Endothelial cell of umbilical vein (primary cell): ENCODE measurements around the gene RPL39. TPM values are rescaled to one million over a fixed set of nuclear protein-coding genes. Genes with fewer than 3 reads are reported as not detected.
A peak's percentile ranks its signal among the peaks of the same experiment; 100 is the strongest.

ENCODE experiments used
- Bru-seq: library from RNA; stranded (reverse); fragments of 400-500 nt; gene quantifications from one replicate; lab custom pipeline; 2021; lab: Mats Ljungman, UMichigan
- BruChase-seq, 2 experiments: library from RNA; stranded (reverse); fragments of 400-500 nt; gene quantifications; one replicate each; lab custom pipeline; 2021; lab: Mats Ljungman, UMichigan
- BruUV-seq: library from RNA; stranded (reverse); fragments of 400-500 nt; replicated peaks from 2 replicates; lab custom pipeline; 2021; lab: Mats Ljungman, UMichigan
- CTCF ChIA-PET: fragments of 300-600, 350-600 bp; sonication (Branson Sonifier 250); formaldehyde crosslinking; loops from one replicate; lab custom pipeline; 2021; ENCODE audit warnings: antibody characterized with exemption, inconsistent platforms; lab: Charles Lee
- POLR2A ChIA-PET: fragments of 300-600, 350-600 bp; sonication (Branson Sonifier 250); formaldehyde crosslinking; loops from one replicate; lab custom pipeline; 2021; ENCODE audit warnings: antibody characterized with exemption, inconsistent platforms; lab: Charles Lee
- DNase-seq: peaks from one replicate; pipeline ENCODE4 v3.0.0-alpha.2; 2011; ENCODE audit warnings: low read depth, low spot score
- FAIRE-seq: peaks from 2 replicates; lab custom pipeline; 2011; peaks lifted over from hg19 to GRCh38; lab: Jason Lieb, UNC
- H2AFZ ChIP-seq: 2 replicates; pipeline ENCODE4 v1.6.0; 2012; ENCODE audit warnings: low read depth, low read length, control low read depth, inconsistent platforms
- H3K27ac ChIP-seq: 2 replicates; pipeline ENCODE4 v1.5.1; 2011; ENCODE audit warnings: low read depth, mild to moderate bottlenecking, control low read depth, low read length, moderate library complexity; ENCODE audit not compliant: insufficient read depth
- H3K27me3 ChIP-seq, 2 experiments: 2 replicates each; pipeline versions ENCODE4 v1.6.0 to v1.6.1; 2011; ENCODE audit warnings: low read length in 2 of 2, mixed read lengths in 1 of 2; ENCODE audit not compliant: control insufficient read depth in 2 of 2, insufficient read depth in 2 of 2
- H3K36me3 ChIP-seq, 2 experiments: 2 replicates in 1 of 2; 3 replicates in 1 of 2; pipeline ENCODE4 v1.5.1; 2011; ENCODE audit warnings: low read length in 2 of 2, mild to moderate bottlenecking in 1 of 2, moderate library complexity in 1 of 2; ENCODE audit not compliant: control insufficient read depth in 2 of 2, insufficient read depth in 2 of 2; ENCODE audit errors: extremely low read depth in 1 of 2
- H3K4me1 ChIP-seq: 3 replicates; pipeline ENCODE4 v1.5.1; 2011; ENCODE audit warnings: mild to moderate bottlenecking, low read length; ENCODE audit not compliant: control insufficient read depth, insufficient read depth; ENCODE audit errors: extremely low read depth
- H3K4me2 ChIP-seq: 2 replicates; pipeline ENCODE4 v1.6.1; 2011; ENCODE audit warnings: low read length, control low read depth, mixed read lengths; ENCODE audit not compliant: insufficient read depth
- H3K4me3 ChIP-seq, 3 experiments: fragments of 200-600 bp in 1 of 3; sonication (generic), shearing (Covaris generic) in 1 of 3; replicated peaks in 1 of 3; 2 replicates each; pipeline ENCODE4 v1.5.1; 2011 to 2016; ENCODE audit warnings: control low read depth in 3 of 3, low read length in 3 of 3, mild to moderate bottlenecking in 2 of 3, inconsistent platforms in 1 of 3, low read depth in 1 of 3, moderate library complexity in 1 of 3; ENCODE audit not compliant: insufficient read depth in 1 of 3
- H3K79me2 ChIP-seq: 2 replicates; pipeline ENCODE4 v1.6.0; 2012; ENCODE audit warnings: low read length, inconsistent platforms; ENCODE audit not compliant: control insufficient read depth, insufficient read depth
- H3K9ac ChIP-seq: replicated peaks from 2 replicates; pipeline ENCODE3; 2011; ENCODE audit warnings: low read length, control low read depth; ENCODE audit not compliant: insufficient read depth; ENCODE audit errors: extremely low read depth
- H3K9me1 ChIP-seq: replicated peaks from 3 replicates; pipeline ENCODE4 v1.6.0; 2011; ENCODE audit warnings: mild to moderate bottlenecking, low read length; ENCODE audit not compliant: control insufficient read depth, insufficient read depth; ENCODE audit errors: extremely low read depth
- H3K9me3 ChIP-seq: replicated peaks from 2 replicates; pipeline ENCODE4 v1.5.1; 2012; ENCODE audit warnings: low read length, inconsistent platforms; ENCODE audit not compliant: control insufficient read depth, insufficient read depth
- H4K20me1 ChIP-seq: replicated peaks from 2 replicates; pipeline ENCODE3; 2011; ENCODE audit warnings: mild to moderate bottlenecking, low read length; ENCODE audit not compliant: control insufficient read depth, insufficient read depth; ENCODE audit errors: extremely low read depth
- JUN ChIP-seq: IDR thresholded peaks from 2 replicates; pipeline ENCODE4 v1.6.1; 2011; ENCODE audit warnings: borderline replicate concordance, low read depth; ENCODE audit not compliant: insufficient read length, insufficient read depth
- POLR2A ChIP-seq: IDR thresholded peaks from 2 replicates; pipeline ENCODE4 v1.6.1; 2012; ENCODE audit warnings: low read depth, mild to moderate bottlenecking, control low read depth, low read length
- POLR2AphosphoS5 ChIP-seq: IDR thresholded peaks from 2 replicates; pipeline ENCODE4 v1.6.1; 2012; ENCODE audit warnings: low read depth, mild to moderate bottlenecking, control low read depth, low read length, moderate library complexity; ENCODE audit not compliant: insufficient read depth
- dilution Hi-C: fragments of 300-500 bp; cut with MboI; formaldehyde crosslinking; loops from one replicate; pipeline ENCODE4 v1.15.0; 2019; ENCODE audit warnings: low sequenced_read_pairs; ENCODE audit not compliant: extremely low pct_ligation_motif_present
- intact Hi-C: fragments of 100-400 bp; cut with micrococcal nuclease; formaldehyde crosslinking; loops from one replicate; pipeline ENCODE4 v1.10.0; 2022
- long read RNA-seq: library from polyadenylated mRNA; stranded (forward); transcript quantifications from one replicate; pipeline ENCODE4 v2.0.0, GENCODE V29; 2021
- polyA minus RNA-seq, 3 experiments: library from RNA; depleted of rRNA, polyadenylated mRNA; stranded (reverse); fragments of >200 nt; gene quantifications; 1 replicate in 1 of 3; 2 replicates in 2 of 3; pipeline ENCODE4 v1.2.3, GENCODE V29; 2011
- polyA plus RNA-seq, 4 experiments: library from polyadenylated mRNA; depleted of rRNA in 3 of 4; stranded (reverse) in 3 of 4; unstranded in 1 of 4; fragments of >200 nt; gene quantifications; 2 replicates each; pipeline versions ENCODE4 v1.2.1 to v1.2.3, GENCODE V29; 2011 to 2012; ENCODE audit warnings: missing spikeins in 1 of 4
- total RNA-seq: library from RNA; stranded (reverse); gene quantifications from 2 replicates; pipeline ENCODE4 v1.2.3, GENCODE V29; 2021
- TF ChIP-seq, protein P1 (sequence below): IDR thresholded peaks from 2 replicates; pipeline ENCODE4 v1.6.1; 2011; ENCODE audit not compliant: insufficient read depth, insufficient read length

RPL39 gene
- total RNA-seq (1,516 and 1,582 TPM in 2 replicates), polyA plus RNA-seq (1,285 and 1,305 TPM in 2 replicates), polyA minus RNA-seq (147 and 161 TPM in 2 replicates), Bru-seq, nascent RNA (percentile 94 among the genes with signal in this experiment), BruChase-seq, experiment 1, labeled RNA remaining after a 6-hour chase (percentile 96 among the genes with signal in this experiment), BruChase-seq, experiment 2, labeled RNA remaining after a 2-hour chase (percentile 77 among the genes with signal in this experiment)
- polyA plus RNA-seq (2011; cell fraction: cytosol; rRNA removed), result 3,416 and 3,533 TPM in 2 replicates
- polyA plus RNA-seq (2011; cell fraction: nucleus; rRNA removed), result 642 and 902 TPM in 2 replicates
- polyA plus RNA-seq (2012), result 4,393 and 5,665 TPM in 2 replicates
- polyA minus RNA-seq (2011; cell fraction: cytosol; rRNA and poly(A)+ RNA removed), result 394 TPM
- 46.8 and 58.7 TPM in 2 replicates for polyA minus RNA-seq (2011; cell fraction: nucleus; rRNA and poly(A)+ RNA removed)
- long read RNA-seq, transcript RPL39-201 (3 exons, 401 nt), result major isoform, 1,101 of 1,228 reads
- long read RNA-seq, partial matches to known transcripts, result 125 of 1,228 reads
- long read RNA-seq, other reads (novel, unspliced or antisense), result 0 of 1,228 reads

DNA sequence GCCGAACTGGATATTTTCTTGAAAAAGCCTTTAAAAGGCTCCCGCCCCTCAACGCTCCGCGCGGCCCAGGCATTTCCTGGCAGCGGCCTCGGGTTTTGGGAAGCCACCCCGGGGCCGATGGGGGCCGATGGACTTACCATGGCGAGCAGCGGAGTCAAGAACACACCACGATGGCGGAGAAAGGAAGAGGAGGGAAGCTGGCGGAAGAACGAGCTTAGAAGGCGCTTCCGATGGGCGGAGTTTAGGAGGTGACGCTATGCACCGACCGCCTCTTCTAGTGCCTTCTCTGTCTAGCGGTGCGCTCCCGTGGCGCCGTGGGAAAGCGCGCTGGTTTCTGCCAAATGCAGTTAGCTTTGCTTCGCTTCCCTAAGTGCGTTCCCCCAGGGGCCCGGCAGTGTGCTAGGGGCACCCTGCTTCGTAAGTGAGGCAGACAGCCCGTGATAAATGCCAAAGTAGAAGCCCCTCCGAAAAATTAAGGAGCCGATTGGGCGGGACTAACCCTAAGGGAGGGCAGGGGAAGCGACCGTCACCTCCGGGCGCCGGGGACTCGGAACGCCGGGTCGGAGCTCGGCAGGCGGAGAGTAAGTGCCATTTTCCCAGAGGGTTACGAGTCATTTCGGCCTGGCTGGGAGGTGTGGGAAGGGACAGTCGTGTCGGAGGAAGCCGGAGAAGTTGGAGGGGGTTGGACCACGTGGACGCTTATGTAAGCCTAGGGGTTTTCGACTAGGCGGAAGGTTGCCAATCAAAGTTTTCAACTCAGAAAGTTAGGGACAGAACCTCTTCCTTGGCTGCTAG lies at the start of gene RPL39:
TSS of gene RPL39 (minus strand) at position 194 of the 795 bp plus-strand sequence. CDS start at position 140, 54 bp downstream.
- TSS peak; percentile 87 for BruUV-seq
- dilution Hi-C loops, result no loop called here
- DNase-seq, result peak; percentile 87

More for the DNA sequence above, at the start of gene RPL39:
- Histone ChIP-seq H3K4me2 (peak within 1 kb of the TSS; percentile 96), H3K36me3 (peaks cover 4% of the 10 kb centered on the region in 2 experiments), H3K4me3 (peak within 1 kb of the TSS; percentile 65 to 93 (median 92)), H4K20me1 (no peaks in the 10 kb centered on the region), H3K79me2 (peaks cover 48% of the 10 kb centered on the region), H3K9ac (peak within 1 kb of the TSS; percentile 92), H3K27me3 (no peaks in the 10 kb centered on the region), H3K9me3 (no peaks in the 10 kb centered on the region), H3K9me1 (no peaks in the 10 kb centered on the region), H2AFZ (peak within 1 kb of the TSS; percentile 54), H3K27ac (peak within 1 kb of the TSS; percentile 85), H3K4me1 (peaks cover 24% of the 10 kb centered on the region)
- intact Hi-C loops, result loop anchor here (1.0 to 5.0 kb wide), 5 partner anchors 36 to 217 kb away; partner anchors contain the start of genes NDUFA1, RNF113A, UBE2A and UPF3B
- peak; percentile 97 for FAIRE-seq
- TF ChIP-seq POLR2A (peak; percentile 89), POLR2AphosphoS5 (peak; percentile 62), JUN (no peak)
- TF ChIP-seq, protein P1, sequence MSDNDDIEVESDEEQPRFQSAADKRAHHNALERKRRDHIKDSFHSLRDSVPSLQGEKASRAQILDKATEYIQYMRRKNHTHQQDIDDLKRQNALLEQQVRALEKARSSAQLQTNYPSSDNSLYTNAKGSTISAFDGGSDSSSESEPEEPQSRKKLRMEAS, result peak; percentile 70
- ChIA-PET CTCF (interaction anchor here (0.5 to 1.7 kb wide), 10 partner anchors 36 to 318 kb away, joined by 3 to 13 read pairs (median 3); partner anchors contain the start of gene UPF3B), POLR2A (interaction anchor here (0.6 to 2.4 kb wide), 10 partner anchors 9 to 288 kb away, joined by 3 to 22 read pairs (median 4); partner anchors contain the start of genes NDUFA1, RNF113A, SEPTIN6 and UPF3B)
